Inflammatory macrophage treated with lipopolysaccharide for 1 hour (primary cell): Measurements from ENCODE around the gene XRCC1.
"Not testable (repeated sequence)": the region's sequence is repeated elsewhere in the genome, so short reads cannot be mapped to it uniquely, and the experiment has no call there.

Experiments
- DNase-seq, 2 donors: peaks; one replicate each; pipeline ENCODE4 v3.0.0-alpha.2; 2020 to 2022

The XRCC1 gene

GRCh38 chr19:43541920-43542650 is 33.2 kb downstream of the XRCC1 start:
- no peak for DNase-seq

GRCh38 chr19:43540381-43540780 is 34.9 kb downstream of the XRCC1 start:
- no peak for DNase-seq

- DNase-seq: no peak
Measured at GRCh38 chr19:43538922-43539321, 36.4 kb downstream of the XRCC1 start.

- DNase-seq: peak in 1 of 2 donors; percentile 30
Measured at GRCh38 chr19:43534816-43535761, 40.2 kb downstream of the XRCC1 start.

GRCh38 chr19:43534305-43534815 is 41.0 kb downstream of the XRCC1 start:
- peak; percentile 62 to 71 for DNase-seq

- DNase-seq: peak; percentile 97 to 98
Measured at GRCh38 chr19:43533546-43534304, 41.6 kb downstream of the XRCC1 start.

- DNase-seq: peak; percentile 86 to 90
Measured at GRCh38 chr19:43532962-43533545, 42.3 kb downstream of the XRCC1 start, which contains the start of gene ZNF575. Gene ZNF575 (plus strand): TSS chr19:43533188. CDS start chr19:43534423, 1,235 bp downstream.

- no peak for DNase-seq
Measured at GRCh38 chr19:43532571-43532961, 42.8 kb downstream of the XRCC1 start.

GRCh38 chr19:43527860-43528622 is 47.3 kb downstream of the XRCC1 start:
- peak in 1 of 2 donors; percentile 46 for DNase-seq

GRCh38 chr19:43526884-43527859 is 48.2 kb downstream of the XRCC1 start, which contains the start of gene ETHE1:
Gene ETHE1 (minus strand): TSS chr19:43527201. CDS start chr19:43527177, 24 bp downstream.
- peak; percentile 61 to 72 for DNase-seq

GRCh38 chr19:43525836-43526771 is 49.2 kb downstream of the XRCC1 start:
- peak in 1 of 2 donors; percentile 22 for DNase-seq

GRCh38 chr19:43524922-43525835 is 50.1 kb downstream of the XRCC1 start:
- peak; percentile 74 to 84 for DNase-seq

- not testable (repeated sequence) for DNase-seq
Measured at GRCh38 chr19:43523696-43524095, 51.6 kb downstream of the XRCC1 start.

- DNase-seq: no peak
Measured at GRCh38 chr19:43522929-43523328, 52.4 kb downstream of the XRCC1 start.

- peak; percentile 49 to 88 for DNase-seq
Measured at GRCh38 chr19:43519436-43520088, 55.8 kb downstream of the XRCC1 start.

GRCh38 chr19:43518051-43518450 is 57.3 kb downstream of the XRCC1 start:
- no peak for DNase-seq

GRCh38 chr19:43512399-43512798 is 62.9 kb downstream of the XRCC1 start:
- DNase-seq: not testable (repeated sequence)
